Measurements from ENCODE around the gene LRRC71.

DNA sequence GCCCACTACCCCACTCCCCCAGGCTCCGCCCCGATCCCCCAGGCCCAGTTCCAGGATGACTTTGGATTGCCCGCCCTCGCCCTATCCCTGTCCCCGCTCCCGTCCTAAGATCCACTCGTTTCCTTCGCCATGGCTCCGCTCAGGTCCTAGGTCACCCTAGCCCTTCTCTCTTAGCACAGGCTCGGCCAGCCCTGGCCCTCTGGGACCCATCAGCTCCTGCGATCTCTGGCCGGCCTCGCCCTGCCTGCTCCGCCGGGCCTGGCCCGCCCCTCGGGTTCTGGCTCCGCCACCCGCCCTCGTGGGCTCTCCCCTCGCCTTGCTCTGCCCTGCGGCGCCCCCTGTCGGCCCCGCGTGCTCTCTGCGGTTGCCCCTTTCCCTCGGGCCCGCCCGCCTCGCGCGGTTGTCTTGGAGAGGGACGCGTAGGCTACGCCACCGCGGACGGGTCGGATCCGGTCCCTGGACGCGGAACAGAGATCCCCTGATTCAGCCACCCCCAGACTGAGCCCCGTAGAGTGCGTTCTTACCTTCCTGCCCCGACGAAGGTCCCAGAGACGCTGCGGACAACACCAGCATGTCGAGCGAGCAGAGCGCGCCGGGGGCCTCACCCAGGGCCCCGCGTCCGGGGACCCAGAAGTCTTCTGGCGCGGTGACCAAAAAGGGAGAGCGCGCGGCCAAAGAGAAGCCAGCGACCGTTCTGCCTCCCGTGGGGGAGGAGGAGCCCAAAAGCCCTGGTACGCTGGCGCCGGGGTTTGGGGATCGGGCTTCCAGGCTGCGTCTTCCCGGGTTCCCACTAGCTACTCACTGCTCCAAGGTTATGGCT lies at the start of gene LRRC71:
- TF ChIP-seq, protein P1, sequence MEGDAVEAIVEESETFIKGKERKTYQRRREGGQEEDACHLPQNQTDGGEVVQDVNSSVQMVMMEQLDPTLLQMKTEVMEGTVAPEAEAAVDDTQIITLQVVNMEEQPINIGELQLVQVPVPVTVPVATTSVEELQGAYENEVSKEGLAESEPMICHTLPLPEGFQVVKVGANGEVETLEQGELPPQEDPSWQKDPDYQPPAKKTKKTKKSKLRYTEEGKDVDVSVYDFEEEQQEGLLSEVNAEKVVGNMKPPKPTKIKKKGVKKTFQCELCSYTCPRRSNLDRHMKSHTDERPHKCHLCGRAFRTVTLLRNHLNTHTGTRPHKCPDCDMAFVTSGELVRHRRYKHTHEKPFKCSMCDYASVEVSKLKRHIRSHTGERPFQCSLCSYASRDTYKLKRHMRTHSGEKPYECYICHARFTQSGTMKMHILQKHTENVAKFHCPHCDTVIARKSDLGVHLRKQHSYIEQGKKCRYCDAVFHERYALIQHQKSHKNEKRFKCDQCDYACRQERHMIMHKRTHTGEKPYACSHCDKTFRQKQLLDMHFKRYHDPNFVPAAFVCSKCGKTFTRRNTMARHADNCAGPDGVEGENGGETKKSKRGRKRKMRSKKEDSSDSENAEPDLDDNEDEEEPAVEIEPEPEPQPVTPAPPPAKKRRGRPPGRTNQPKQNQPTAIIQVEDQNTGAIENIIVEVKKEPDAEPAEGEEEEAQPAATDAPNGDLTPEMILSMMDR (IDR thresholded peaks at IDR 0.05; ENCODE audit: borderline replicate concordance, extremely low read depth, low read length, poor library complexity, severe bottlenecking): peak; percentile 16
- TF ChIP-seq EZH2 (IDR thresholded peaks at IDR 0.05; ENCODE audit: borderline replicate concordance, low read depth, low read length, severe bottlenecking): no peak
